HG03558 (cell line): Measurements from ENCODE around the gene SMARCC1.

Source experiments
- ATAC-seq: cut with Tn5 transposase; IDR thresholded peaks from one replicate; pipeline ENCODE4 v1.9.1; 2021; ENCODE audit warnings: moderate number of reproducible peaks; ENCODE audit not compliant: unreplicated experiment; ENCODE audit errors: extremely low read depth

Gene SMARCC1

DNA sequence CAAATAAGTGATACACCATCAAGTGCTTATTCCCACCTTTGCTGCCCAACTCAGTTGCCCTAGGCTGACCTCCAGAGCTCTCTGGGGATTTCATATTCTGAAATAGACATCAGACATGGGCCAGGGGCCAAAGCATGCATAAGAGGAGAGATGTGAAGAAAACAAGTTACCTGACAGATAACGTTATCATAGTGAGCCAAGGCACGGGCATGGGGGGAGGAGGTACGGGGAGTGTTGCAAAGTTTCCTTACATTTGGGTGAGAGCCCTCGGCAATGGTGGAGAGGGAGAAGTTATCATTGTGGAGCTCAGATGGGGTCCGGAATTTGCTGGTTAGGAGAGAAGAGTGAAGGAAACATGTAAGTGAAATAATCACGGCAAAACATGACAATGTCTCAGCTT lies 212.8 kb downstream of the SMARCC1 start:
- ATAC-seq = no peak

DNA sequence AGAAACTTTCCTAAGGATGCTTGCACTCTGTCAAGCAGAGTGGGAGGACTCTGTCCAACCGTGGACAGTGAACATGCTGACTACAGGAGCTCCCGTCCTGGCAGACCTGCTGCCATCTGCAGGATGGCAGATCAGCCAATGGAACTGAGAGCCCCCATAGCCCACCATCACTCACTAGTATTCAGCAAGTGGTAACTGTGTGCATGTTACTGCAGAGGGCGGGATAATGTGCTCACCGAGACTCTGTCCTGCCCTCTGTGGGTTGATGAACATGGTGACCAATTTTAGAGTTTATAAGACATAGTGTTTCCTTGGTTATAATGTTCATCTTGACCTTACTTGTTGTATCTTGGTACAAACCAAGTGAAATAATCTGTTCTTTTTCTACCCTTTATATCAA lies 214.5 kb downstream of the SMARCC1 start:
- ATAC-seq = no peak

DNA sequence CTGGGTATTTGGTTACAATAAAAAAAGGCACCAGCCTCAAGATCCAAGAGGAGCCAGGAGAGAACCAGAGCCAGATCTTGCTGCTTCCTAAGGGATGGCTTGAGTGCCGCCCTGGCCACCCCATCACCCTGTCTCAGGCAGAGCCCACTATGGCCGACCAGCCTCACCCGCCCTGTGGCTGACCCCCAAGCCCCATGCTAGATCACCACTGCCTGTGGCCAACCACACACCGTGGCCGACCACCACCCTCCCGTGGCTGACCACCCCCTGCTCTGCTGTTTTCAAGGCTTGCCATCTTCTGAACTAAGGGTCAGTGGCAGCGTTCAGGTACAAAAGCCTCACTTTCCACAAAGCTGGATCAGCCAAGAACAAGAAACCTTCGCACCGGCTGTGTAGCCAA lies 215.0 kb downstream of the SMARCC1 start:
- ATAC-seq = no peak

DNA sequence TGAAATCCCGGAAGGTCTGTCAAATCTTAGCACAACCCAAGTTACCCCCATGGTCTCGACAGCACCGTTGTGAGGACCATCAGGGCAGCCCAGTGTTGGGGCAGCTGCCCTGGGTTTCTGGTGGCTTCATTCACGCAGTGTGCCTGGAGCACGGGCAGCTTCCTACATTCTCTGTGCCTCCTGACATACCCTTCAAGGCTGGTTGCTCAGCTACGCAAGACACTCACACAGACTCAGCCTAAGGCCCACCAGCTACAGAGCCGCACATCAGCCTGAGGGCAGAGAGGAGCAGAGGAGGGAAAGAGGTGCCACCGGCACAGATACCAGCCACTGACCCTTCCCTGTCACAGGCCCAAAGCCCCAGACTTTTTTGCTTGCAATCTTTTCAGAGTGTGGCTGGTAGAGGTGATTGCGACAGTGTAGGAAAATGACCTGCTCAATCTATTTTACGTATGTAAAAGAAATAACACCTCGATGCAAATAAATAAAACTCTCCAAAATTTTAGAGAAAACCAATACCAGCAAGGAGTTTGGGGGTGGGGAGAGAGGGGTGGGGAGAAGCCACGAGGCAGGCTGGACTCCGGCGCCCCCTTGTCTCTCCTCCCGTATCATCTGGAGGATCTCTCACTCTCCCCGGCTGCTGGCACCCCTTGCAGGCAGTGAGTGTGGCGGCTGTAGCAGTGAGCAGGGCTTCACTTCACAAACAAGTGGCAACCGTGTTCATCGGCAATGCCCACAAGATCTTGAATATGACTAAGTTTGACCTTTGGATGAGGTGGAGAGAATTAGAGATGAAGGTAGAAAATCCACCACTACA lies 215.8 kb downstream of the SMARCC1 start:
- ATAC-seq = no peak

DNA sequence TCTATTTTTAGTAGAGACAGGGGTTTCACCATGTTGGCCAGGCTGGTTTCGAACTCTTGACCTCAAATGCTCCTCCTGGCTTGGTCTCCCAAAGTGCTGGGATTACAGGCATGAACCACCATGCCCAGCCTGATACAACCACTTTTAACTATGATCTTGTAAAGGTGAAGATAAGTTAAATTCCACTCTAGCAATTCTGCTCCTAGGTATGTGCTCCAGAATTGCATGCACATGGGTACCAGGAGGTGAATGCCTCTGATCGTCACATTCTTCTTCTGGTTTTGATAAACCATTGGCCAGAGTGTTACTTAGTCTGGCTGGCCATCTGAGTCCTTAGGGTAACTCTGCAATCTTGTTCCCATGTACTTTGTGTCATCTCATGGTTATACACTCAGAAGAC lies 225.3 kb downstream of the SMARCC1 start:
- no peak for ATAC-seq

DNA sequence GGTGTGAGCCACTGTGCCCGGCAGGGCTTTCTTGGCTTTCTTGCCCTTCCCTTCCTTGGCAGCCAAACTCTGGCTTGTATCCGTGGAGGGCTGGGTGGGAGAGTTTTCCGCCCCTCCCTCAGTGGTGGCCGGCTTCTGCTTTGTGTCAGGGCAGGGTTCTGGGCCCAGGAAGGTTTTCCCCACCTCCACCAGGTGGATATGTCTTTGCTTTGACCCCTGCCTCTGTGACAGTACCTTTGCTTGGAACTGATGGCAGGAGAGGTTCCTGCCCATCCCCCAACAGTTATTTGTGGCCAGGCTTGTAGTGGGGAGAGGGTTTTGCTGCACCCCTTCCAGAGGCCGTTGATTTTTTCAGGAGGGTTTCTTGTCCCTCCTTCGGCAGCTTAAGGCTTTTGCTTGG lies 227.4 kb downstream of the SMARCC1 start:
- ATAC-seq = no peak

DNA sequence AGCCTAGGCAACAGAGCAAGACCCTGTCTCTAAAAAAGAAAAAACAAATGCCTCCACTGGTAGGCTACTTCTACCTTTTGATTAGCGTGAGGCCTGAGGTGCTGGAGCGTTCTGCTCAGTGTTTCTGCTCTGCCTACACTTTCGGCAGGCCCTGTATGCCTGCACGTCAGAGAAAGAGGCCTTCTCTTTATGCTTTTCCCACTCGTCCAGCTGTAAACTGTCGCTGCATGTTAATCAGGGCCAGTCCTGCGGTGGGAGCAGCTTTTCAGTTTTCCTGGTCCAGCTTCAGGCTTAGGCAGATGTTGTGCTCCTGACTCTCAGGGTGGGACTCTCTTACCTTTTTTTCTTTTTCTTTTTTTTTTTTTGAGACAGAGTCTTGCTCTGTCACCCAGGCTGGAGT lies 228.3 kb downstream of the SMARCC1 start:
- no peak for ATAC-seq

DNA sequence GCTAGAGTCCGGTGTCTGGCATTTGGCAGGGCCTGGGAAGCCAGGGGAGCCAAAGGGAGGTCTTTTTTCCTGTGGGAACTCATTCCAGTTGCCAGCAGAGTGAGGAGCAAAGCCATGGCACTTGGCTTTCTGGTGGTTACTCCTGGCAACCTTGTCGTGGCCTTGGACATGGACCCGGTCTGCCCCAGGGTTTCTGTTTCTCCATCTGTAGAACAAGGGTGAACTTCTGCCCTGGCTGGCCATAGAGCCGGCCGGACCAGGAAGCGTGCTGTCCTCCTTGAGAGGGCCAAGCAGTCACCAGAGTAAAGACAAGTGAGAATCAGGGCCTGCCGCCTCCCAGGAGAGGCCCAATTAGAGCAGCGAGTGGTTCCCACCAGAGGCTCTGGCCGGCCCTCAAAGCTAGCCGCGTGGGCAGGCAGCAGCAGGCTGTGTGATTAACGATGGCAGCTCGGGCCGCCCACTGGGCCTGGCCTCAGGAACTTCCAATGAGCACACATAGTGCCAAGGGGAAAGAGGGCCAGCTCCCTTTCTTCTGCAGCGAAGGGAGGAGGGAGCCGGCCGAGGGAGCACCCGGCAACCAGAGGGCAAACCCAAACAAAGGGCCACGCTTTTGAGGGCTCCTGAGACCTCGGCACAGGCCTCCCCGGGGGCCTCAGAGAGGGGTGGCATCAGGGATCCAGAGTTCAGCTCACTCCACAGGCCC lies 239.1 kb downstream of the SMARCC1 start:
- no peak for ATAC-seq

DNA sequence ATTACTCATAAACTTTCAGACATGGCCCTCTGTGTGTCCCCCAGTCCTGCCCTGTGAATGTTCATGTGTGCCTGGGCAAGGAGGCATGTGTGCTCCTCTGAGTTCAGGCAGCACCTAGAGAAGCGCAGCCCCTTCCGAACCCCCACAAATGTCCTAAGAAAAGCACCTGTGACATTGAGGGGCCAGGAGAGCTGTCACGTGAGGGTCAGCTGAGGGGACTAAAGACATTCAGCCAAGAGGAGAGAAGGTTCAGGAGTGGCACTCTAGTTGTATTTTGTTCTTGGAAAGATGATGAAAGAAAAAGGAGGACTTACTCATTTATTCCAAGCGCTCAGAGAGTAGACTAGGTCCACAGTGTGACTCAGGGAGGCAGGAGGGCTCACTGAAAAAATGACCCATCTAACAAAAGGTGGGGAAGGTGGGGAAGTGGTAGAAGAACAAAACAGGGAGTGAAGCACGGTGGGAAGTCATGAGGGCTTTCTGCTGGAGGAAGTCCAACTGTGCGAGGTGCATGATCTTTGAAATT lies 240.0 kb downstream of the SMARCC1 start:
- no peak for ATAC-seq

DNA sequence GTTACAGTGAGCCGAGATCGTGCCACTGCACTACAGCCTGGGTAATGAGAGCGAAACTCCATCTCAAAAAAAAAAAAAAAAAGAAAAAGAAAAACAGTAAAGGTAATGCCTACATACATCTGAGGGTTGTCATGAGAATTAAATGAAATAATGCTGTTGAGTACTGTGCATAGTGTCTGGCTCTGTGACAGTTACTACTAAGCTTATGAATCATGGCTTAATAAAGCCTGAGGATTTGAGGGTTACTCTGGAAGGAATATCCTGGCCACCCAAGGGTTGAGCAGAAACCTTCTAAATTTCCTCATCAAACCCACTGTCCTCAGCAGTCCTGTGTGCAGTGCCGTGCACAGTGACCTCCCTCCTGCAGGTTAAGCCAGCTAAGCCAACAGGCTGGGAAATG lies 241.4 kb downstream of the SMARCC1 start:
- ATAC-seq = no peak

DNA sequence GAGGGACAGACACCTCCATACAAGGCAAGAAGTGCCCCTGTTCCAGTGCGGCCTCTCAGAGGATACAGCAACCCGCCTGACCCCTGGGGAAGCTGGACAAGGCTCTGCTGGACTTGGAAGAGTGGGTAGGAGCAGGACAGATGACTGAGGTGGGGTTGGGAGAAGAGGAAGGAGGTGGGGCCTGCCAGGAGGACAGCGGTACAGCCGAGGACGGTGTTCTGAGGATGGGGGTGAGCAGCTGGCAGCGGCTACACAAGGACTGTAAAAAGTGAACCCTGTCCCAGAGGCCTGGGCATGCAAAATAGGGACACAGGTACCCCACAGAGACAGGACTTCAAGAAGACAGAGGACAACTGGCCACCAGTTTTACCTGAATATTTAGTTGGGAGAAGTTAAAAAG lies 244.7 kb downstream of the SMARCC1 start:
- ATAC-seq = no peak

DNA sequence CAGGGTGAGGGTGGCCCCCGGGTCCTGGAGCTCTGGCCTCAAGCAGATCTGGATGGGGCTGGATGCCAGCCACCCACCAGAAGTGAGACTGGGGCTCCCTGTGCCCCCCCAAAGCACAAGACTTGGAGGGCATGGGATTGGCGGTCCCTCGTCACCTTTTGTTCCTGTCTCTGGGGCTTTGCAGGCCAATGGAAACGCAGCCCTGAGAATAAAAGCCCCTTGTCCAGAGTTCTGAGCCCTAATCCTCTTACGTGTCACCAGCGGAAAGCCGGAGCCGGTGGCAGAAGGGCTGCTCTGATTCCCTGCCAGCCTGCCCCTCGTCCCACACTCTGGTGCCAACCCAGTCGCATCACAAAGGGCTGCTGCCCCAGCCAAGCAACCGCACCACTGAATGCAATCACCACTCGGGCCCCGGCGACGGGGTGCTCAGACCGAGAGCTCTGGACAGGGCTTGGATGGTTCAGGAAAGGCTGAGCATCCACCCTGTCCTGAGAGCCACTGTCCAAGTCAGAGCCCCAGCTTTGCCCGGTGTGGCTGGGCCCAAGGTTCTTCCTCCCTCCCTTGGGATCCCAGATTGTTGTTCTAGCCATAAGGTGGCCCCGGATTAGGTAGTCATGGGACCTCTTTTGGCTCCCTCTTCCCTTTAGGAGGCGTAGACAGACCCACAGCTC lies 245.3 kb downstream of the SMARCC1 start:
- no peak for ATAC-seq
